ENCODE results near the gene USH1C. TPM values are rescaled to one million over a fixed set of nuclear protein-coding genes. Genes with fewer than 3 reads are reported as not detected.

Gene USH1C
- polyA plus RNA-seq, 3 donors: 63.8 to 89.3 (median 78.9) TPM

GRCh38 chr11:17533778-17534415 is 10.3 kb downstream of the USH1C start:
- no peak for DNase-seq (ENCODE audit: extremely low read depth in 1 of 11, low read depth in 9 of 11, low spot score in 4 of 11)

- DNase-seq (ENCODE audit: extremely low read depth in 1 of 11, low read depth in 9 of 11, low spot score in 4 of 11): no peak
Observed at GRCh38 chr11:17533341-17533740, 10.9 kb downstream of the USH1C start.

GRCh38 chr11:17532784-17533183 is 11.4 kb downstream of the USH1C start:
- no peak for DNase-seq (ENCODE audit: extremely low read depth in 1 of 11, low read depth in 9 of 11, low spot score in 4 of 11)

GRCh38 chr11:17531636-17532113 is 12.5 kb downstream of the USH1C start:
- no peak for DNase-seq (ENCODE audit: extremely low read depth in 1 of 11, low read depth in 9 of 11, low spot score in 4 of 11)

- no peak for DNase-seq (ENCODE audit: extremely low read depth in 1 of 11, low read depth in 9 of 11, low spot score in 4 of 11)
Observed at GRCh38 chr11:17531071-17531600, 13.1 kb downstream of the USH1C start.

GRCh38 chr11:17529844-17530185 is 14.4 kb downstream of the USH1C start:
- DNase-seq (ENCODE audit: extremely low read depth in 1 of 11, low read depth in 9 of 11, low spot score in 4 of 11): no peak

GRCh38 chr11:17528906-17529843 is 15.0 kb downstream of the USH1C start:
- DNase-seq (ENCODE audit: extremely low read depth in 1 of 11, low read depth in 9 of 11, low spot score in 4 of 11): no peak

GRCh38 chr11:17528181-17528691 is 16.0 kb downstream of the USH1C start:
- DNase-seq (ENCODE audit: extremely low read depth in 1 of 11, low read depth in 9 of 11, low spot score in 4 of 11): no peak

GRCh38 chr11:17527628-17527995 is 16.6 kb downstream of the USH1C start:
- no peak for DNase-seq (ENCODE audit: extremely low read depth in 1 of 11, low read depth in 9 of 11, low spot score in 4 of 11)

- DNase-seq (ENCODE audit: extremely low read depth in 1 of 11, low read depth in 9 of 11, low spot score in 4 of 11): peak in 1 of 11 donors; percentile 53
Observed at GRCh38 chr11:17526931-17527627, 17.1 kb downstream of the USH1C start.

GRCh38 chr11:17526326-17526725 is 17.9 kb downstream of the USH1C start:
- no peak for DNase-seq (ENCODE audit: extremely low read depth in 1 of 11, low read depth in 9 of 11, low spot score in 4 of 11)

- no peak for DNase-seq (ENCODE audit: extremely low read depth in 1 of 11, low read depth in 9 of 11, low spot score in 4 of 11)
Observed at GRCh38 chr11:17525570-17525969, 18.6 kb downstream of the USH1C start.

GRCh38 chr11:17524221-17524620 is 20.0 kb downstream of the USH1C start:
- DNase-seq (ENCODE audit: extremely low read depth in 1 of 11, low read depth in 9 of 11, low spot score in 4 of 11): no peak

GRCh38 chr11:17522655-17523054 is 21.6 kb downstream of the USH1C start:
- DNase-seq (ENCODE audit: extremely low read depth in 1 of 11, low read depth in 9 of 11, low spot score in 4 of 11): no peak

GRCh38 chr11:17521106-17521900 is 22.9 kb downstream of the USH1C start:
- no peak for DNase-seq (ENCODE audit: extremely low read depth in 1 of 11, low read depth in 9 of 11, low spot score in 4 of 11)

GRCh38 chr11:17519061-17519885 is 24.9 kb downstream of the USH1C start:
- DNase-seq (ENCODE audit: extremely low read depth in 1 of 11, low read depth in 9 of 11, low spot score in 4 of 11): no peak

- DNase-seq (ENCODE audit: extremely low read depth in 1 of 11, low read depth in 9 of 11, low spot score in 4 of 11): no peak
Observed at GRCh38 chr11:17518366-17518765, 25.9 kb downstream of the USH1C start.

GRCh38 chr11:17517186-17517585 is 27.0 kb downstream of the USH1C start:
- DNase-seq (ENCODE audit: extremely low read depth in 1 of 11, low read depth in 9 of 11, low spot score in 4 of 11): no peak
